Tibial artery (tissue), 4 donors: ENCODE results near the gene CCNL2.
"Not testable (repeated sequence)": the region's sequence is repeated elsewhere in the genome, so short reads cannot be mapped to it uniquely, and the experiment has no call there.

Source experiments
- DNase-seq, 2 donors: peaks; one replicate each; pipeline ENCODE4 v3.0.0-alpha.2; 2019
- H3K27ac ChIP-seq, 2 donors: fragments of 200-600 bp; sonication (generic) in 1 of 2; 1 replicate in 1 of 2; 2 replicates in 1 of 2; pipeline ENCODE4 v1.5.1; 2018 to 2019; ENCODE audit warnings: mild to moderate bottlenecking in 1 of 2
- H3K27me3 ChIP-seq, 2 donors: fragments of 200-600 bp; sonication (generic) in 1 of 2; one replicate each; pipeline versions ENCODE4 v1.5.1 to v1.6.0; 2016 to 2019
- H3K36me3 ChIP-seq, 3 donors: fragments of 200-600 bp; sonication (generic) in 2 of 3; one replicate each; pipeline ENCODE4 v1.5.1; 2016 to 2019; ENCODE audit warnings: mild to moderate bottlenecking in 2 of 3
- H3K4me1 ChIP-seq, 4 donors: fragments of 200-600 bp; sonication (generic) in 2 of 4; 1 replicate in 3 of 4; 2 replicates in 1 of 4; pipeline ENCODE4 v1.5.1; 2016 to 2019
- H3K4me3 ChIP-seq, 2 donors: fragments of 200-600 bp; sonication (generic) in 1 of 2; 1 replicate in 1 of 2; 2 replicates in 1 of 2; pipeline ENCODE4 v1.5.1; 2018 to 2019; ENCODE audit warnings: mild to moderate bottlenecking in 2 of 2
- H3K9me3 ChIP-seq, 3 donors: fragments of 200-600 bp; sonication (generic) in 1 of 3; one replicate each; pipeline ENCODE4 v1.5.1; 2016 to 2019
- CTCF ChIP-seq, 2 experiments: fragments of 200-600 bp in 1 of 2; fragments of 450-650 bp in 1 of 2; IDR thresholded peaks; one replicate each; pipeline ENCODE4 v1.5.1; 2017 to 2019; ENCODE audit warnings: antibody characterized with exemption in 2 of 2, mild to moderate bottlenecking in 1 of 2, moderate library complexity in 1 of 2
- intact Hi-C: fragments of 100-400 bp; cut with DNase I; formaldehyde crosslinking; loops from one replicate; pipeline ENCODE4 v1.15.0; 2023; ENCODE audit warnings: low total_unique reads

CCNL2 gene

GRCh38 chr1:1430114-1430982 is 31.2 kb upstream of the CCNL2 start:
- Histone ChIP-seq H3K27me3 (peaks cover 0 to 28% of the 10 kb centered on the region in 2 donors), H3K9me3 (no peaks in the 10 kb centered on the region), H3K4me3 (peak overlapping the region in 1 of 2 donors; percentile 25), H3K4me1 (peaks cover 4 to 64% (median 54%) of the 10 kb centered on the region in 4 donors), H3K27ac (peak overlapping the region; percentile 74 to 81), H3K36me3 (no peaks in the 10 kb centered on the region)
- intact Hi-C loops, result no loop called here
- DNase-seq, result peak; percentile 62 to 88
- TF ChIP-seq CTCF (IDR thresholded peaks at IDR 0.05), result peak; percentile 16 to 26

- DNase-seq, result peak in 1 of 2 donors; percentile 37
- Histone ChIP-seq H3K36me3 (no peaks in the 10 kb centered on the region), H3K4me3 (no peak overlapping the region), H3K27me3 (peaks cover 0 to 28% of the 10 kb centered on the region in 2 donors), H3K9me3 (no peaks in the 10 kb centered on the region), H3K27ac (peak overlapping the region; percentile 74 to 81), H3K4me1 (peaks cover 4 to 58% (median 48%) of the 10 kb centered on the region in 4 donors)
- TF ChIP-seq CTCF (IDR thresholded peaks at IDR 0.05), result no peak
- intact Hi-C loops, result no loop called here
Observed at GRCh38 chr1:1429671-1430073, 30.5 kb upstream of the CCNL2 start.

- H3K9me3 ChIP-seq, intact Hi-C loops, DNase-seq, H3K36me3 ChIP-seq, H3K4me3 ChIP-seq: not testable (repeated sequence)
- peaks cover 0 to 25% of the 10 kb centered on the region in 2 donors for H3K27me3 ChIP-seq
- peak overlapping the region in 1 of 2 donors; percentile 81 for H3K27ac ChIP-seq
- H3K4me1 ChIP-seq, result peaks cover 4 to 51% (median 41%) of the 10 kb centered on the region in 4 donors
Observed at GRCh38 chr1:1428967-1429366, 29.8 kb upstream of the CCNL2 start.

GRCh38 chr1:1428174-1428573 is 29.0 kb upstream of the CCNL2 start:
- no peak for TF ChIP-seq CTCF (IDR thresholded peaks at IDR 0.05)
- peaks cover 4 to 43% (median 33%) of the 10 kb centered on the region in 4 donors for H3K4me1 ChIP-seq
- intact Hi-C loops, result no loop called here
- no peaks in the 10 kb centered on the region for H3K36me3 ChIP-seq
- H3K4me3 ChIP-seq, result no peak overlapping the region
- H3K27ac ChIP-seq, result no peak overlapping the region
- H3K9me3 ChIP-seq, result no peaks in the 10 kb centered on the region
- peaks cover 0 to 24% of the 10 kb centered on the region in 2 donors for H3K27me3 ChIP-seq
- DNase-seq, result no peak

GRCh38 chr1:1427820-1428148 is 28.6 kb upstream of the CCNL2 start:
- Histone ChIP-seq H3K4me1 (peaks cover 4 to 39% (median 31%) of the 10 kb centered on the region in 4 donors), H3K36me3 (no peaks in the 10 kb centered on the region), H3K4me3 (peak overlapping the region; percentile 27 to 46), H3K27ac (peak overlapping the region in 1 of 2 donors; percentile 33), H3K27me3 (peaks cover 0 to 24% of the 10 kb centered on the region in 2 donors), H3K9me3 (no peaks in the 10 kb centered on the region)
- no peak for DNase-seq
- intact Hi-C loops, result no loop called here
- TF ChIP-seq CTCF (IDR thresholded peaks at IDR 0.05), result no peak

GRCh38 chr1:1427106-1427819 is 28.1 kb upstream of the CCNL2 start:
- Histone ChIP-seq H3K4me3 (peak overlapping the region; percentile 27 to 46), H3K4me1 (peaks cover 4 to 34% (median 28%) of the 10 kb centered on the region in 4 donors), H3K27me3 (peaks cover 0 to 27% of the 10 kb centered on the region in 2 donors), H3K36me3 (no peaks in the 10 kb centered on the region), H3K27ac (peak overlapping the region in 1 of 2 donors; percentile 33), H3K9me3 (no peaks in the 10 kb centered on the region)
- intact Hi-C loops, result no loop called here
- TF ChIP-seq CTCF (IDR thresholded peaks at IDR 0.05), result no peak
- peak in 1 of 2 donors; percentile 68 for DNase-seq
